Activated CD8-positive, alpha-beta memory T cell treated with anti-CD3 and anti-CD28 coated beads, Interleukin-2, amount 50 U/mL, for 1 hour (primary cell): ENCODE measurements around the gene CAMK2B.

Experiments
- DNase-seq: peaks from one replicate; pipeline ENCODE4 v3.0.0-alpha.2; 2020; ENCODE audit errors: extremely low read depth

CAMK2B gene

GRCh38 chr7:44287488-44288380 is 37.7 kb downstream of the CAMK2B start:
- no peak for DNase-seq

GRCh38 chr7:44286618-44287487 is 38.5 kb downstream of the CAMK2B start:
- DNase-seq = no peak

- no peak for DNase-seq
Measured at GRCh38 chr7:44286182-44286617, 39.2 kb downstream of the CAMK2B start.

- DNase-seq = no peak
Measured at GRCh38 chr7:44285561-44285960, 39.8 kb downstream of the CAMK2B start.

GRCh38 chr7:44284881-44285541 is 40.4 kb downstream of the CAMK2B start:
- no peak for DNase-seq

- no peak for DNase-seq
Measured at GRCh38 chr7:44284216-44284615, 41.2 kb downstream of the CAMK2B start.

GRCh38 chr7:44283381-44284211 is 41.8 kb downstream of the CAMK2B start:
- DNase-seq = no peak

- no peak for DNase-seq
Measured at GRCh38 chr7:44282601-44283171, 42.7 kb downstream of the CAMK2B start.

GRCh38 chr7:44281811-44282600 is 43.4 kb downstream of the CAMK2B start:
- DNase-seq = no peak

- no peak for DNase-seq
Measured at GRCh38 chr7:44280993-44281721, 44.2 kb downstream of the CAMK2B start.

- no peak for DNase-seq
Measured at GRCh38 chr7:44280636-44280992, 44.8 kb downstream of the CAMK2B start.

GRCh38 chr7:44279731-44280505 is 45.5 kb downstream of the CAMK2B start:
- DNase-seq = no peak

- no peak for DNase-seq
Measured at GRCh38 chr7:44279286-44279685, 46.1 kb downstream of the CAMK2B start.

GRCh38 chr7:44278451-44279161 is 46.8 kb downstream of the CAMK2B start:
- no peak for DNase-seq

- DNase-seq = no peak
Measured at GRCh38 chr7:44277851-44278250, 47.5 kb downstream of the CAMK2B start.

GRCh38 chr7:44277391-44277790 is 48.0 kb downstream of the CAMK2B start:
- DNase-seq = no peak

- DNase-seq = no peak
Measured at GRCh38 chr7:44276571-44277221, 48.7 kb downstream of the CAMK2B start.
